HG02884 (cell line): ENCODE results near the gene TSPAN31.
"Not testable (repeated sequence)": the region's sequence is repeated elsewhere in the genome, so short reads cannot be mapped to it uniquely, and the experiment has no call there.

Source experiments
- ATAC-seq: cut with Tn5 transposase; IDR thresholded peaks from one replicate; pipeline ENCODE4 v1.9.1; 2021; ENCODE audit warnings: mild to moderate bottlenecking, moderate library complexity; ENCODE audit not compliant: unreplicated experiment

The TSPAN31 gene

DNA sequence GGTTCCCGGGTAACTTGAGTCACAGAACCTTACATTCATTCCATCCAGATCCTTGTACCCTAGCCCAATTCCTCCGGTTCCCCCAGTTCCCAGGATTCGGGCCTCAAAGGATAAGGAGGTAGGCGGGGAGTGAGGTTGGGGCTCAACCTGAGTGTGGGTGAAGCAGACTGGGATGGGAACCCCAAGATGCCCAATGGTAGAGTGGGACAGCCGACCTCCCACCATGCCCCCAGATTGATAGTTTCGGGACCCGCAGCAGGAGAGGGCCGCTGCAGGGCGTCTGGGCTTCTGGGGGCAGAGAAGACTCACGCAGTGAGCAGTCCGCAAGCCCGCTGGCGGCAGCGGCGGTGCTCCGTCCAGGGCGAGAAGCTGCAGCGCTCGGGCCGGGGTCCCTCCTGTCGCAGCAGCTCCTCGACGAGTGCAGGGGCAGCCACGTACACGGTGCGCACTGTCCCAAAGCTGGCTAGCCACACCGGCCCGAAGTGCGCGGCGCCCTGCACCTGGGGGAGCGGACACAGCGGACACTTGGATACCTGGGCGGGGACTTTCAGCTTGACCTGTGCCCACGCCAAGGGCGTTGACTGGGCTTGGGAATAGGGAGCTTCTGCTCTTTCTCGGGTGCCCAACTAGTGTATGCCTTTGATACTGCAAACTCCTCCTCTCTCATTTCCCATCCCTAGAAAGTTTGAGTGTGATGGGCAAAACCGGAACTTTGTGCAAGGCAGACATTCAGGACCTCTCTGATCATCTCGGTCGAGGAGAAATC is 21.0 kb downstream of the TSPAN31 start:
- no peak for ATAC-seq

DNA sequence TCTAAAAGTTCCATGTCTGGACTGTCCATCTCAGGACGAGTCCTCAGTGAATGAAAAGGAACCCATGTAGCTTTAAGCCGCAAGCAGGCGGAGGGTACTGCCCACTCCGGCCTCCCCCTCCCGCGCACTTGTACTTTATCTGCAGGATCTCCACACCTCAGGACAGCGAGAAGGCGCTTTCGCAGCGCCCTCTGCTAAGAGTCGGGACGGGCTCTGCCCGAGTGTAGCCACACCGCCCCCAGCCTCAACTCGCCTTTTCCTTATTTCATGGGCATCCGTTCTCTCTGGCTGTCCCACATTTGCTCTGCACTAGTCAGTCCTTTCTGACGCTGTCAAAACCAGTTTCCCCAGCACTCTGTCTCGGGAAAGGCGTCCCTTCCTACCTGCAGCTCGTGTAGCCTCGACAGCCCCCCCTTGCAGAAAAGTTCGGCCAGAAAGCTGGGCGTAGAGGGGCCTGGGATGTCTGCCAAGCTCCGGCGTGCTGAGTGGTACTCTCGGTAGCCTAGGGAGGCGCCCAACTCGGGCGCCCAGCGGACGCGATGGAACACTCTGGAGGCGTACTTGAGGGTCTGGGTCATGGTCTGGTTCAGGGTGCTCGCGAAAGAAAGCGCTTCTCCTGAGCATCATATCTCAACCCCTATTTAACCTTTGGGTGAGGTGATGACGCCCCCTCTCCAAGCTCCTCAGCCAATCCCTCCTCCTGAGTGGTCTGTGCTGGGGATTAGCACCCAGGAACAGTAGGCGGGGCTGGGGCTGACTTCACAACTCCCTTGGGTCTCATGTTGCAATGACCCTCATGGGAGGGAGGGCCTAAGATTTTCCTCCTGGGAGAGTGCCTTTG is 21.8 kb downstream of the TSPAN31 start, which contains the start of gene CYP27B1:
Gene CYP27B1 (minus strand): TSS at position 615 of the 841 bp plus-strand sequence. CDS start 37 bp downstream, at position 578.
- ATAC-seq = no peak

DNA sequence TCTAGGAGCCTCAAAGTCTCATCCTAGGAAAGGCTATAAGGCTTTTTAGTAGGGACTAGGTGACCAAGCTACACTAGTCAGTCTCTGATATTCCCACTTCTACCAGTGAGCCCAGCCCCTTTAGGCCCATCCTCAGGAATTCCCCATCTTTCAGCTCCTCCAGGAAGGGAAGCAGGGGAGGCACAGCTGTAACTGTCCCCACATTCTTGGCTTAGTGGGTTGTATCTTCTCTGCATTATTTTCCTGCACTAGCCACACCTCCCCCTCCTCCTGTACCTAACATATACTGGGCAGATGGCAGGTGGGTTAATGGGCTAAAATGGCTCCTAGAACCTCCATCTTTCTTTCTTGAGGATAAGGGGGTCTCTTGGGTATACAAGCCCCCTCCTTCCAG is 22.5 kb downstream of the TSPAN31 start:
- ATAC-seq = no peak

- ATAC-seq = no peak
Observed at GRCh38 chr12:57767876-57768275, 23.0 kb downstream of the TSPAN31 start.

- no peak for ATAC-seq
Observed at GRCh38 chr12:57769594-57769993, 24.8 kb downstream of the TSPAN31 start.

DNA sequence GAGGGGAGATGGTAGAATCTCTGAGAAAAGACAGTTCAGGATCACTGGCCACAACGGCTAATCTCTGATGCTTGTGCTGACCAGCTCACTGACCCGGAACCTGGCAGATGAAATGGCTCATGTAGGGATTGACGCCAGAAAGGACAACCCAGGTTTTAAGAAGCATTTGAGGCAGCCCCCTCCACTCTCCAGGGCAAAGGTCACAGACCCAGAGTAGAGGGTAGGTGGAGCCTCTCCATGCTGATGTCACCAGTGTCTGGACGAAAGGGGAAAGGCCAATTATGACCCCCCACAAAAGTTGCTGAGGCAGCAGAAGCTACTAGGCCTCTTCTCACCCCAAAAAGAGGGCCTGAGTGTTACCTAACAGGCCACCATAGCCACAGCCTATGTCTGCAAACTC is 25.9 kb downstream of the TSPAN31 start:
- no peak for ATAC-seq

- peak; percentile 75 for ATAC-seq
Observed at GRCh38 chr12:57771236-57771872, 26.5 kb downstream of the TSPAN31 start.

- ATAC-seq = peak; percentile 70
Observed at GRCh38 chr12:57771873-57772428, 27.1 kb downstream of the TSPAN31 start, which contains the start of gene METTL1. METTL1 (minus strand) TSS chr12:57772105; CDS start chr12:57772083, 22 bp downstream.

DNA sequence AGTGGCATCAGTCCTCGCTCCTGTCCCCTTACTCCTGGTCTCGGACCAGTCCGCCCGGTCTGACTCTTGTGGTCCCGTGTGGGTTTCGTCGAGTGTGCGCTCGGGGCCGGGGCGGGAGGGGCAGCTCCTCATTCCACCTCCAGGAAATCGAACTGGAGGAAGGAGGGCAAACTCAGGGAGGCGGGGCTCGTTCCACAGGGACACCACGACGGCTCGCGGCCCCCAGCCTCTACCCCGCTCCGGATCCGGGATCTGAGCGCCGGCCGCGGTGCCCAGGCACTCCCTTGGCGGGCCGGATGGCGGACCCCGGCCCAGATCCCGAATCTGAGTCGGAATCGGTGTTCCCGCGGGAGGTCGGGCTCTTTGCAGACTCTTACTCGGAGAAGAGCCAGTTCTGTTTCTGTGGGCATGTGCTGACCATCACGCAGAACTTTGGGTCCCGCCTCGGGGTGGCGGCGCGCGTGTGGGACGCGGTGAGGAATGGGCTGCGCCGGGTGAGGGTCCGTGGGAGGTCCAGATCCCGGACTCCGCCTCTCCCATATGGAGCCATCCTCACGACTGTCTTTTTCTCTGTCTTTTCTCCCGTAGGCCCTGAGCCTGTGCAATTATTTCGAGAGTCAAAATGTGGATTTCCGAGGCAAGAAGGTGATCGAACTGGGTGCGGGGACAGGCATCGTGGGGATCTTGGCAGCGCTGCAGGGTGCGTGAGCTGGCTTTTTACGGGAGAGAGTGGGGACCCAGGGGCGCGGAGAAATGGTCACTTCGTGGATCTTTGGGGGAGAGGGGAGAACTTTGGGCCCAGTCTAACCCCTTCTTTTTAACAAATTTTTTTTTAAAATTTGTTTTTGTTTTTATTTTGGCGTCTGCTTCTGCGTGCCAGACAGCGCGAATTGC is 27.8 kb downstream of the TSPAN31 start, which contains the start of gene EEF1AKMT3:
Gene EEF1AKMT3 (plus strand): TSS at position 186 of the 894 bp plus-strand sequence. CDS start 111 bp downstream, at position 297.
- peak; percentile 8 for ATAC-seq

DNA sequence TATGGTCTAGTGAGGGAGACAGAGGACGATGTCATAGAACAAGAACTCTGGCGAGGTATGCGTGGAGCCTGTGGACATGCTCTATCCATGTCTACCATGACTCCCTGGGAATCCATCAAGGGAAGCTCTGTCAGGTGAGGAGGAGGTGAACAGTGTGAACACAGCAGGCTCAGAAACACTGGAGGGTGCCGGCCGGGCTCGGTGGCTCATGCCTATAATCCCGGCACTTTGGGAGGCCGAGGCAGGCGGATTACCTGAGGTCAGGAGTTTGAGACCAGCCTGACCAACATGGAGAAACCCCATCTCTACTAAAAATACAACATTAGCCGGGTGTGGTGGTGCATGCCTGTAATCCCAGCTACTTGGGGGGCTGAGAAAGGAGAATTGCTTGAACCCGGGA is 29.8 kb downstream of the TSPAN31 start:
- not testable (repeated sequence) for ATAC-seq

- ATAC-seq = no peak
Observed at GRCh38 chr12:57775044-57775443, 30.2 kb downstream of the TSPAN31 start.

- no peak for ATAC-seq
Observed at GRCh38 chr12:57775563-57776246, 30.9 kb downstream of the TSPAN31 start.

DNA sequence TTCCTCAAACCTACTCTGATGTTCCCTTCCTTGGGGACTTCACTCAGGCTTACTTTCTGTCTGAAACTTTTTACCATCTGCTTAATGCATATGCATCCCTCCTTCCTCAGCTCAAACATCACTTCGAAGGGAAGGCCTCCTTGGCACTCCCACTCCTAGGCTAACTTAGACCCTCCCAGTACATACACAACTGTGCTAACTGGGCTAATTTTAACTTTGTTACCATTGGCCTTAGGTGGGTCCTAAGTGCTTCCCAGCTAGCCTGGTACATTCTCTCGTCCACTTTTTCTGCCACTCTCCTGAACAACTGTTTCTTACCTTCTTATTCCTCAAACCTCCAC is 31.4 kb downstream of the TSPAN31 start:
- ATAC-seq = no peak

DNA sequence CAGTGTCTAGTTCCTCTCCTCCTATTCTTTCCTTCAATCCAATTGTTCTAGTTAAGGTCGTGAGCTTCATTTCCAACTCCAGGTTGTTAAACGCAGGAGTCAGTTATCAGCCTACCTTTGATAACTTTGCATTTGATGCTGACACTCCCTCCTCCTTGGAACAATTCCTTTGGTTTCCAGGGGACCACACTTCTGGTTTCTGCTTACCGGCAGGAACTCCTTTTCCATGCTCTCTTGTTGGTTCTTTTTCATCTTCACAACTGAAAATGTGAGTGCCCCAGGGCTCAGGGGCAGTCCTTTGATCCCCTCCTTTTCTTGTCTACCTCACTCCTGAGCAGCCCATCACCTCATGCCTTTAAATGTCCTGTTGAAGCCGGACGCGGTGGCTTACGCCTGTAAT is 32.5 kb downstream of the TSPAN31 start:
- no peak for ATAC-seq

DNA sequence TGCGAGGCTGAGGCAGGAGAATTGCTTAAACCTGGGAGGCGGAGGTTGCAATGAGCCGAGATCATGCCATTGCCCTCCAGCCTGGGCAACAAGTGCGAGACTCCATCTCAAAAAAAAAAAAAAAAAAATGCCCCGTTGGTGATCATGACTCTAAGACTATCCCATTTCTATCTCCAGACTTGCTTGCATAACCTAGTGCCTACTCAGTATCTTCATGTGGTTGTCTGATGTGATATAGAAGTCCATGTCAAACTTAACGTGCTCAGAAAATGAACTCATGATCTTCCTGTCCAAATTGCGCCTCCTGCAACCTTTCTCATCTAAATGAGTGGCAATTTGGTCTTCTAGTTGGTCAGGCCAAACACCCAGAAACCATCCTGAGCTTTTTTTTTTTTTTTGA is 33.1 kb downstream of the TSPAN31 start:
- no peak for ATAC-seq

- no peak for ATAC-seq
Observed at GRCh38 chr12:57779736-57780135, 34.9 kb downstream of the TSPAN31 start.

GRCh38 chr12:57780284-57780897 is 35.6 kb downstream of the TSPAN31 start:
- ATAC-seq = no peak

DNA sequence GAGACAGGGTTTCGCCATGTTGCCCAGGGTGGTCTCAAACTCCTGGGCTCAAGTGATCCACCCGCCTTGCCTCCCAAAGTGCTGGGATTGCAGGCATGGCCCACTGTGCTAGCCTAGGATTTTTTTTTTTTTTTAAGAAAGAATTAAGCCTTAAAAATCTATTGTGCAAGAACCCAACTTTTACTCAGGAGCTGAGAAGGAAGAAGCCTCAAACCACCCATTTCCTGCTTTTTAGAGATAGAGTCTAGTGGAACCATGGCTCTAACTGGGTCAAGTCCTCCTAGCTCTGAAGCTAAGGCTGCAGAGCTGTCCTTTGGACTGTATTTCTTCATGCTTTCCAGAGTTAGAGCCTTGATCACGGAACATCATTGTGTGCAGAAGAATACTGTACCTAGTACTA is 36.4 kb downstream of the TSPAN31 start:
- no peak for ATAC-seq

- no peak for ATAC-seq
Observed at GRCh38 chr12:57781801-57782200, 37.0 kb downstream of the TSPAN31 start.
